Kidney tubule cell (primary cell): Measurements from ENCODE around the gene MTNR1B.

ENCODE experiments used
- DNase-seq: peaks from one replicate; pipeline ENCODE4 v3.0.0-alpha.2; 2018; ENCODE audit warnings: low spot score

The MTNR1B gene

DNA sequence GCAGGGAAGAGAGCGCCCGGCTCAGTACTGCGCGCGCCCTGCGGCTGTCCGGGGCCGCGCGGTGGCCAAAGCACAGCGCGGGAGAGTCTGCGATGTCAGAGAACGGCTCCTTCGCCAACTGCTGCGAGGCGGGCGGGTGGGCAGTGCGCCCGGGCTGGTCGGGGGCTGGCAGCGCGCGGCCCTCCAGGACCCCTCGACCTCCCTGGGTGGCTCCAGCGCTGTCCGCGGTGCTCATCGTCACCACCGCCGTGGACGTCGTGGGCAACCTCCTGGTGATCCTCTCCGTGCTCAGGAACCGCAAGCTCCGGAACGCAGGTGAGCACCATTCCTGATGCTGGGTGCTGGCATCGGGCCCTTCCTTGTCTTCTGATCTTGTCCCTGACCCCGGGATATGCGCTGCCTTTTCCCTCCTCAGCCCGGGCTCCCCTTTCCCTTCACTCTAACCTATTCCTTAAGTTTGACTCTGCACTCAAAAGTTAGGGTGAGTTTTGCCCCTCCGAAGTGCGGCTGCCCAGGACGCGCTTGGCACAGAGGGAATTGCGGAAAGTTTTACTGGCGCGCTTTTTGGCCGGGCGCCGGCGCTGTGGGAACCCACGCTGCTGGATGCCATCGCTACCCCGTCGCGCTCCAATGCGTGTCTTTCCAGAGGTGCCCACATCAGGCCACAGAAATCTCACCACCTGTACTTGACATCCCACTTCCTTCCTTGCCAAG is at the start of gene MTNR1B:
TSS of gene MTNR1B (plus strand) at position 18 of the 714 bp plus-strand sequence. CDS start at position 93, 75 bp downstream.
- DNase-seq = no peak

- no peak for DNase-seq
Measured at GRCh38 chr11:92920331-92920730, 49.1 kb upstream of the MTNR1B start.

GRCh38 chr11:92922731-92923130 is 46.7 kb upstream of the MTNR1B start:
- DNase-seq = no peak

GRCh38 chr11:92929246-92929645 is 40.2 kb upstream of the MTNR1B start:
- peak; percentile 20 for DNase-seq

DNA sequence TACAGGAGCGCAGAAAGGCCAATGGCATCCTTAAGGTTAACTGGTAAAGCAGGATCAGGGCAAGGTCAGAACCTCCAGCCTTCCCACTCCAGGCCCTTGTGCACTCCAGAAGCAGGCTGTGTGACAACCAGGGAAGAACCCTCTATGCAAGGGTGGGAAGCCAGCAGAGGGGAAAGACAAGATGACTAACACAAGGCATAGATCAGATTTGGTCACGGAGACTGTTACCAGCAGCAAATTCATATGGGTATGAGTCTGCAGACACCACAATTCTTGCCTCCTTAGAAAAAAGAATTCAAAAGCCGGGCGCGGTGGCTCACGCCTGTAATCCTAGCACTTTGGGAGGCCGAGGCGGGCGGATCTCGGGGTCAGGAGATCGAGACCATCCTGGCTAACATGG is 39.8 kb upstream of the MTNR1B start:
- DNase-seq = peak; percentile 49

- DNase-seq = peak; percentile 73
Measured at GRCh38 chr11:92931746-92932422, 37.6 kb upstream of the MTNR1B start.

DNA sequence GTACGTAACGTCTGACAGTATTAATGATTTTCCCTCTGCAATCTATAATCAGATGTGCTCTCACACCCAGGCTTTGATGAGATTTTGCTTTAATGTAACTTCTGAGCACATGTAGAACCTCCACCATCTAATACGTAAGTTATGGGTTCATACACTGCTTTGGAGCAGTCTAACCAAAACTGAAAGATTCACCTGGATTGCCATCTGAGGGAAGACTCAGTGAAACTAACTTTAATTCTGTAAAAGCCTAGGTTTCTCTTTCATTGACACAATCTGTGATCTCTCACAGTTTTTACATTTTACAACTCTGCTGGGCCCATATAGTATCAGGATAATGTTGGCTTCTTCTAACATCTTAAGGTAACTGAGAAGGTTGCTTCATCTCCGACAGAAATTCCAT is 30.1 kb upstream of the MTNR1B start:
- DNase-seq = no peak

DNA sequence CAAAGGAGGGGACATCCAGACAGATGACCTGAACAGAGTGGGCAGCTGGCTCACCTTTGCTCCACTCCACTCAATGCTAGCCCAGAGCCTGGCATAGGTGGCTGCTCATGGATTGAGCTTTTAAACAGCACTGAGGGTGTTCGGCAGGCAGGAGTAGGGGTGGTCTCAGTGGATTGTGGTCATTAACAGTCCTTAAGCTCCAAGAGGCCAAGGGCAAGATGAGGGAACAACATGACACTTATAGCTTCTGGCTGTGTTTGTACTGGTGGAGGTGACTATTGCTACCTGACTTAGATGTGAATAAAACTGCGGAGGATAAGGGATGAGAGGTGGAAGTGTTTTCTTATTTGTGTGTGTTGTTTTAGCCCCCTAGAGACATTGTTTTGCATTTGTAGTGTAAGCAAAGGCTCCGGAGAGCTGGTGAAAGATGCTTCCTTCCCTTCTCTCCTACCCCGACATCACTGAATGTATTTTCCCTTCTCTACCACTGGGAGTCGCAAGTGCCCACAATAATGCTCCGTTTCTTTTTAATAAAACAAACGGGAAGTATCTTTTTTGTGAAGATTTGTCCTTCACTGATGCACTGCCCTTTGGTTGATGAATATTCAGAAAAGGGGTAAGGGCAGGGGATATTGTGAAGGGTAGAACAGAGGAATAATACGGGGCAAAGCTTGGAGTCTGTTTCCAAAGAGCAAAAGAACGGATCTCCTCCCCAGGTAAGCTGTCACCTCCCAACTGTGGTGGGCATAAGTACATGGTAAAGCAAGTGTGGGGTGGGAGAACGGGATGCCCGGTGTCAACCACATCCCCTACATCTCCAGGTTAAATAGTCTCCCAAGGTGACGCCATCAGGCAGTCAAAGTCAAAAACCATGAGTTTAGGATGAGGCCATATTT is 27.5 kb upstream of the MTNR1B start:
- peak; percentile 61 for DNase-seq

- no peak for DNase-seq
Measured at GRCh38 chr11:92946707-92947106, 22.7 kb upstream of the MTNR1B start.

- DNase-seq = peak; percentile 79
Measured at GRCh38 chr11:92948116-92948515, 21.3 kb upstream of the MTNR1B start.

DNA sequence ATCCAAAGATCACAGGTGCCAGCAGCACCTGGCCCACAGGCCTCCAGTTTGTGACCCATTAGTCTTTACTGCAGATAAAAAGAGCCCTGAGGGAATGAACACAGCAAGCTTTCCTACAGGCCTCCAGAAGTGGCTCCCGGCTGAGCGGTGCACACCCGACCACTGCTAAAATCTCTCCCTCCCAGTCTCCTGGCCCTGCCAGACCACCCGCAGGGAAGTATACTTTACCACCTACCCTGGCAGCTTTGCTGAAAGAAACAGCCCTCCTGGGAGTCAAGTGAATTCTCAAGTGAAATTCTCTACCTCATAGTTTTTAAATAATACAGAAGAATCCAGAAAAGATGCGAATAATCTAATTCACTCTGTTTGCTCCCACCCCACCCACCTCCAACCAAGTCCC is 15.4 kb upstream of the MTNR1B start:
- DNase-seq = no peak

DNA sequence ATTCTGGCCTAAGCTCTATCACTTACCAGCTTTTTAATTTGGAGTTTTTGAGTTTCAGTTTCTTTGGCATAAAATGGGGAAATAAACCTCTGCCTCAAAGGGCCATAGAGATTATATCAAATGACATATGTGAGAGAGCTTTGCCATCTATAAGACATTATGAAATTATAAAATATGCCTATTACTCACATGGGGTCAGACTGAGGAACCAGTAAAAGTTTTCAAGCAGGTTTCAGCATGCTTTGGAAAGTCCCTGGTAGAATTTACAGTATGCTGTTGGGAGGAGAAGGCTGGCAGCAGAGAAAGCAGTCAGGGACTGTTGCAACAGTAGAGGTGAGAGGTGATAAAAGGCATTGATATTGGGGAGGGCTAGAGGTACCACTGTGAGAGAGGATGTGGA is 13.6 kb upstream of the MTNR1B start:
- no peak for DNase-seq

DNA sequence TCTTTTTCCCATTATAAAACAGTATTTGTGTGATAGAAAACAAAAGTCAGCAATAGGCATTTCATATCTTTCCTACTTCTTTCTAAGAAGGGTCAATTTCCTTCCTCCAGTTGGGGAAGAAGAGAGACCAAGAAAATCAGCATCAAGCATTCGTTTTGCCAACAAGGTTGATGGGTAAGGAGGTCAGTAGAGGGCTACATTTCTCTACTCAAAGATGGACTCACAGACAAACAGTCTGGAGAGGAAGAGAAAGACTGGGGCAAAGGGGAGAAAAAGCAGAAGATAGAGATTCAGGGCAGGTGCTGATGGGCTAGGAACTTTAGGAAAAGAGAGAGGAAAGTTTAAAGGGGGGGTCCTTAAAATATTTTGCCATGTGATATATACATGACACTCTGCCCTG is 8.6 kb upstream of the MTNR1B start:
- DNase-seq = no peak

DNA sequence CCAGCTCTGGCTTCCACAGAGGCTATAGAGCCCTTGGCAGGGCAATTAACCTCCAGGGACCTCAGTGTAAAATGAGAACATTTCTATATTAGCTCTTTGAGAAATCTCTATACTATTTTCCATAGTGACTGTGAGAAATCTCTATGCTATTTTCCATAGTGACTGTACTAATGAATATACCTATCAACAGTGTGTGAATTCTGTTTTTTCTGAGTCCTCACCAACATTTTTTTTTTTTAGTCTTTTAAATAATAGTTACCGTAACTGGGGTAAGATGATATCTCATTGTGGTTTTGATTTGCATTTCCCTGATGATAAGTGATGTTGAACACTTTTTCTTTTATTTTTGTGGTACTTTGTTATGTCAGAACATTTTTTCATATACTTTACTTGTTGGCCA is 7.0 kb upstream of the MTNR1B start:
- DNase-seq = no peak

DNA sequence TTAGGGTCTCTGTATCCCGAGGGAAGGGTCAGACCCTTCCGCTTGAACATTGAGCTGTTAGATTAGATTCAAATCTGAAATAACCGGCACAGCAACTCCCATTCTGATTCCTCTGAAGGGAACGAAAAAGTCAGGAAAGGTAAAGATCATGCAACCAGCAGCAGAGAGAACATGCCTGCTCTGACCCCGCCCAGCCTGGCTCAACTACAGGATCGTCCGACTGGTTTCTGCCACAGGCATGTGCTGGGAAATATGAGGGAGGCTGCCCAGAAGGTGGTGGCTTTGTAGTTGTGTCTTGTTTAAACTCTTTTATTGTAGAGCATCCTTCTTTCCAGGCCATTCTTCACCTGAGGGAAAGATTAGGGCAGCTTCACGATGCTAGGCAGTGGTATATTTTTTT is 5.0 kb upstream of the MTNR1B start:
- no peak for DNase-seq

- DNase-seq = no peak
Measured at GRCh38 chr11:92965196-92965595, 4.3 kb upstream of the MTNR1B start.

GRCh38 chr11:92967178-92967577 is 2.3 kb upstream of the MTNR1B start:
- DNase-seq = peak; percentile 34

DNA sequence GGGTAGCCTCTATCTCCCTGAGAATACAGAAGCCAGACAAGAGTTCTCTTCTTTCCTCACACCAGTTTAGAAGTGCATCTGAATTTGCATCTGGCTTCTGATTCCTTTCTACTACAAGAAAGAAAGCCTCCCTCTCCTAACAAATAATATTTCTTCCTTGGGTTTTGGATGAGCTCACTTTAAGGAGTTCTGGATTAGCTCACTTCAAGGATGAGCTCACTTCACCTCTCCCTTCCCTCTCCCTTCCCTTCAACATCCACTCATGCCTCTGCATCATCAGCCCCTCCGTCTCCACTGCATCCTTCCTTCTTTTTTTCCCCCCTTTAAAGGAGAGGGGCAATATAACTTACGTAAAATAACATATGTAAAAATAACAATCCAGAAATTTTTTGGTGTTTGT is 1.6 kb upstream of the MTNR1B start:
- peak; percentile 43 for DNase-seq

- DNase-seq = no peak
Measured at GRCh38 chr11:92969293-92969633, 188 bp upstream of the MTNR1B start.

- no peak for DNase-seq
Measured at GRCh38 chr11:92972248-92972647, 2.8 kb downstream of the MTNR1B start.

GRCh38 chr11:92975285-92975684 is 5.8 kb downstream of the MTNR1B start:
- no peak for DNase-seq

GRCh38 chr11:92976681-92977080 is 7.2 kb downstream of the MTNR1B start:
- no peak for DNase-seq

DNA sequence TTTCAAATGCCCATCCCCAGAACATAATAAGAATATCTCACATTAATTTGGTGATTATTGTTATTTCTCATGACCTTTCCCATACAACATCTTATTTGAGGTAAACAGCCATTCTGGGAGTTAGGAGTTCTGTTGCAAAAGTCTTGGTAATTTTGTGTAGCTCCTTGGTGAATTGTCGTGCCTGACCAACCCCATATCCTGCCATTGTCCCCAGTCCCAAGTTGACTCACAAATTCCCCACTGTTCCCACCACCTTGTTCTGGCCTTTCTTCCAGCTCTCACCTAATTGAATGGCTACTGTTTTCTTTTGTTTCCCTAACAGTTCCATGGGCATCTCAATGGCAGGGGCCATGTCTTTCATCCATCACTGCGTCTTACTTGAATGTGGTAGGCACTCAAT is 8.0 kb downstream of the MTNR1B start:
- peak; percentile 50 for DNase-seq
